Measurements from ENCODE around the gene MYH3. TPM values are rescaled to one million over a fixed set of nuclear protein-coding genes. Genes with fewer than 3 reads are reported as not detected.

MYH3 gene
- polyA plus RNA-seq, 2 of the 4 experiments (the other 2 are of a cell fraction) = 1.6 to 2.1 TPM

DNA sequence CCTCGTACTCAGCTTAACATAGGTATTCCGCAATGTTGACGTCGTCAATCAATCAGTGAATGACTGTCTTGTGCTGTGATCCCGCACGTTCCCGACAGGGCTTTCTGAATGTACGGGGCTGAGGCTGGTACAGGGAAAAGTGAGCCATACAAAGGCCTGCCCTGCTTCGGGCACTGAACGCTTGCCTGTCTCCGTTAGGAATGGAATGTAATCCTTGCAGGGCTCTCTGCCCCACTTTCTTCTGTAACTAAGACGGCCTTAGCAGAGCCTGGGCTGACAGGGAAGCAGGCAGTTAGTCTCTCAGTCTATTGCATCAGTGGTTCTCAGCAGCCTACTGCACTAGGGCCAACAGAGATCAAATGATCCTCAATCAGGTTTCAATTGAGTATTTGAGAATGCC is 16.2 kb upstream of the MYH3 start:
- POLR2A ChIA-PET = interaction anchor here (0.7 kb wide), 1 partner anchor 1025 kb away, joined by 4 read pairs; no protein-coding TSS in a partner anchor

DNA sequence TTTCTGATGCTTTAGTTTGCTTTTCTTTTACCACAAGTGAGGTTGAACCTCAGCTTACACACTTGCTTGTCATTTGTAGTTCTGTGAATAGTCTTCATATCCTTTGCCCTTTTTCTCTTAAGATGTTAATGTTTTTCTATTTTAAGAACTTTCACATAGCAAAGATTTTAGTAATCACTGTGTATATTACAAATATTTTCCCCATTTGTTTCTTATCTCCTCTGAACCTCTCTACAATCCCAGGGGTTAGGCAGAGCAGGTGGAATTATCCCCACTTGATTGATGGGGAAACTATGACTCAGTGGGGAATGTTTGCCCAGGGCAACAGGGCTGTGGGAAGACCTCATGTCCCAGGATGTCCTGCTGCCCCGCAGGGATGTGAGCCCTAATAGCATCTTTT is 11.7 kb upstream of the MYH3 start:
- POLR2A ChIA-PET = no interaction called here
- WGBS (ENCODE audit: missing lambda C conversion rate) = 50% methylated on average over 1 of the region's 1 CpG
- ATAC-seq (peak in 1 of 2 experiments; percentile 54; a peak in 2 of 6 replicates), FAIRE-seq (no peak), DNase-seq (ENCODE audit: low read depth in 1 of 2, low spot score in 1 of 2) (peak in 1 of 2 experiments; percentile 17)
- Histone ChIP-seq H3K27ac (no peak overlapping the region), H3K4me2 (no peak overlapping the region), H3K4me3 (no peak overlapping the region), H3K9me3 (no peaks in the 10 kb centered on the region), H3K4me1 (no peaks in the 10 kb centered on the region)
- TF ChIP-seq FOSL2 (IDR thresholded peaks at IDR 0.05) = no peak
- TF ChIP-seq FOSL2 (CRISPR knock-in tag; IDR thresholded peaks at IDR 0.05) = no peak
- TF ChIP-seq POLR2A (IDR thresholded peaks at IDR 0.05; ENCODE audit: low read length) = no peak
- no peak for TF ChIP-seq KDM1A (IDR thresholded peaks at IDR 0.05; ENCODE audit: low read depth)
- no peak for TF ChIP-seq RAD21 (conservative IDR thresholded peaks at IDR 0.05 in 1 of 2, IDR thresholded peaks at IDR 0.05 in 1 of 2)
- no peak for TF ChIP-seq ESRRA (IDR thresholded peaks at IDR 0.05; ENCODE audit: borderline replicate concordance, low read length)
- no peak for TF ChIP-seq NR3C1 (IDR thresholded peaks at IDR 0.05)
- no peak for TF ChIP-seq FOXS1 (CRISPR knock-in tag; IDR thresholded peaks at IDR 0.05)
- no peak for TF ChIP-seq SREBF2 (IDR thresholded peaks at IDR 0.05)
- TF ChIP-seq EHMT2 (IDR thresholded peaks at IDR 0.05; ENCODE audit: low read depth) = no peak
- TF ChIP-seq POLR2AphosphoS2 (conservative IDR thresholded peaks at IDR 0.05; ENCODE audit: low read length) = no peak
- TF ChIP-seq RFX5 (IDR thresholded peaks at IDR 0.05) = no peak
- TF ChIP-seq GATA3 (IDR thresholded peaks at IDR 0.05; ENCODE audit: borderline replicate concordance) = no peak
- TF ChIP-seq, protein P1, sequence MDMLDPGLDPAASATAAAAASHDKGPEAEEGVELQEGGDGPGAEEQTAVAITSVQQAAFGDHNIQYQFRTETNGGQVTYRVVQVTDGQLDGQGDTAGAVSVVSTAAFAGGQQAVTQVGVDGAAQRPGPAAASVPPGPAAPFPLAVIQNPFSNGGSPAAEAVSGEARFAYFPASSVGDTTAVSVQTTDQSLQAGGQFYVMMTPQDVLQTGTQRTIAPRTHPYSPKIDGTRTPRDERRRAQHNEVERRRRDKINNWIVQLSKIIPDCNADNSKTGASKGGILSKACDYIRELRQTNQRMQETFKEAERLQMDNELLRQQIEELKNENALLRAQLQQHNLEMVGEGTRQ (IDR thresholded peaks at IDR 0.05) = no peak
- no peak for TF ChIP-seq JUN (IDR thresholded peaks at IDR 0.05)
- TF ChIP-seq KDM5A (IDR thresholded peaks at IDR 0.05) = no peak
- no peak for TF ChIP-seq ZFP36 (IDR thresholded peaks at IDR 0.05; ENCODE audit: borderline replicate concordance, partially characterized antibody)
- CTCF ChIA-PET = interaction anchor here (0.6 to 3.9 kb wide), 4 partner anchors 8 to 1782 kb away, joined by 3 to 15 read pairs (median 3); no protein-coding TSS in a partner anchor

More for the DNA sequence above, 16.2 kb upstream of the MYH3 start:
- TF ChIP-seq, protein P2, sequence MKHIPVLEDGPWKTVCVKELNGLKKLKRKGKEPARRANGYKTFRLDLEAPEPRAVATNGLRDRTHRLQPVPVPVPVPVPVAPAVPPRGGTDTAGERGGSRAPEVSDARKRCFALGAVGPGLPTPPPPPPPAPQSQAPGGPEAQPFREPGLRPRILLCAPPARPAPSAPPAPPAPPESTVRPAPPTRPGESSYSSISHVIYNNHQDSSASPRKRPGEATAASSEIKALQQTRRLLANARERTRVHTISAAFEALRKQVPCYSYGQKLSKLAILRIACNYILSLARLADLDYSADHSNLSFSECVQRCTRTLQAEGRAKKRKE (CRISPR knock-in tag; IDR thresholded peaks at IDR 0.05; ENCODE audit: low read depth) = no peak
- TF ChIP-seq, protein P1 (IDR thresholded peaks at IDR 0.05) = no peak
- TF ChIP-seq CHD4 (IDR thresholded peaks at IDR 0.05; ENCODE audit: borderline replicate concordance) (no peak), CBX8 (IDR thresholded peaks at IDR 0.05) (no peak), EHF (CRISPR knock-in tag; IDR thresholded peaks at IDR 0.05) (no peak), FOSL2 (IDR thresholded peaks at IDR 0.05) (no peak), FOSL2 (CRISPR knock-in tag; IDR thresholded peaks at IDR 0.05) (no peak), RFX5 (IDR thresholded peaks at IDR 0.05) (no peak), POLR2AphosphoS2 (conservative IDR thresholded peaks at IDR 0.05; ENCODE audit: low read length) (no peak), HOXA7 (CRISPR knock-in tag; IDR thresholded peaks at IDR 0.05) (no peak), CEBPB (IDR thresholded peaks at IDR 0.05) (no peak), HDAC2 (IDR thresholded peaks at IDR 0.05) (no peak), ESRRA (IDR thresholded peaks at IDR 0.05; ENCODE audit: borderline replicate concordance, low read length) (no peak), KDM1A (IDR thresholded peaks at IDR 0.05; ENCODE audit: low read depth) (no peak), CHD2 (IDR thresholded peaks at IDR 0.05; ENCODE audit: low read length, partially characterized antibody) (no peak), MYC (IDR thresholded peaks at IDR 0.05; ENCODE audit: borderline replicate concordance, low read length) (no peak), HOXB5 (CRISPR knock-in tag; IDR thresholded peaks at IDR 0.05) (no peak)
- TF ChIP-seq, protein P3, sequence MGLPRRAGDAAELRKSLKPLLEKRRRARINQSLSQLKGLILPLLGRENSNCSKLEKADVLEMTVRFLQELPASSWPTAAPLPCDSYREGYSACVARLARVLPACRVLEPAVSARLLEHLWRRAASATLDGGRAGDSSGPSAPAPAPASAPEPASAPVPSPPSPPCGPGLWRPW (IDR thresholded peaks at IDR 0.05) = no peak
- TF ChIP-seq, protein P4, sequence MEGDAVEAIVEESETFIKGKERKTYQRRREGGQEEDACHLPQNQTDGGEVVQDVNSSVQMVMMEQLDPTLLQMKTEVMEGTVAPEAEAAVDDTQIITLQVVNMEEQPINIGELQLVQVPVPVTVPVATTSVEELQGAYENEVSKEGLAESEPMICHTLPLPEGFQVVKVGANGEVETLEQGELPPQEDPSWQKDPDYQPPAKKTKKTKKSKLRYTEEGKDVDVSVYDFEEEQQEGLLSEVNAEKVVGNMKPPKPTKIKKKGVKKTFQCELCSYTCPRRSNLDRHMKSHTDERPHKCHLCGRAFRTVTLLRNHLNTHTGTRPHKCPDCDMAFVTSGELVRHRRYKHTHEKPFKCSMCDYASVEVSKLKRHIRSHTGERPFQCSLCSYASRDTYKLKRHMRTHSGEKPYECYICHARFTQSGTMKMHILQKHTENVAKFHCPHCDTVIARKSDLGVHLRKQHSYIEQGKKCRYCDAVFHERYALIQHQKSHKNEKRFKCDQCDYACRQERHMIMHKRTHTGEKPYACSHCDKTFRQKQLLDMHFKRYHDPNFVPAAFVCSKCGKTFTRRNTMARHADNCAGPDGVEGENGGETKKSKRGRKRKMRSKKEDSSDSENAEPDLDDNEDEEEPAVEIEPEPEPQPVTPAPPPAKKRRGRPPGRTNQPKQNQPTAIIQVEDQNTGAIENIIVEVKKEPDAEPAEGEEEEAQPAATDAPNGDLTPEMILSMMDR (IDR thresholded peaks at IDR 0.05) = no peak
- no peaks in the 10 kb centered on the region for H3K4me1 ChIP-seq
- no peak overlapping the region for H3K27ac ChIP-seq
- CTCF ChIA-PET = interaction anchor here (1.4 to 6.7 kb wide), 3 partner anchors 10 to 56 kb away, joined by 4 to 37 read pairs (median 15); no protein-coding TSS in a partner anchor
- WGBS (ENCODE audit: missing lambda C conversion rate) = 93% methylated on average over 12 of the region's 12 CpGs
- no peak for FAIRE-seq
- no peak for DNase-seq (ENCODE audit: low read depth in 1 of 2, low spot score in 1 of 2)
- no peak for ATAC-seq
- H3K4me2 ChIP-seq = no peak overlapping the region
- no peak overlapping the region for H3K4me3 ChIP-seq
- no peaks in the 10 kb centered on the region for H3K9me3 ChIP-seq
